Breast epithelium (tissue), 4 donors: Measurements from ENCODE around the gene ADPRS. TPM values are rescaled to one million over a fixed set of nuclear protein-coding genes. Genes with fewer than 3 reads are reported as not detected.
A peak's percentile ranks its signal among the peaks of the same experiment; 100 is the strongest.

Experiments used
- DNase-seq, 2 donors: peaks; one replicate each; pipeline ENCODE4 v3.0.0-alpha.2; 2019; ENCODE audit warnings: low spot score in 2 of 2
- H3K27ac ChIP-seq, 2 donors: fragments of 200-600 bp; sonication (generic) in 1 of 2; one replicate each; pipeline ENCODE4 v1.5.1; 2016 to 2019; ENCODE audit warnings: mild to moderate bottlenecking in 1 of 2
- H3K27me3 ChIP-seq, 2 donors: fragments of 200-600 bp; sonication (generic) in 1 of 2; one replicate each; pipeline versions ENCODE4 v1.5.1 to v1.6.0; 2017 to 2019; ENCODE audit warnings: control low read depth in 1 of 2, mild to moderate bottlenecking in 1 of 2
- H3K36me3 ChIP-seq: fragments of 200-600 bp; one replicate; pipeline ENCODE4 v1.5.1; 2019
- H3K4me1 ChIP-seq, 2 donors: fragments of 200-600 bp; sonication (generic); one replicate each; pipeline ENCODE4 v1.5.1; 2016 to 2019; ENCODE audit warnings: control low read depth in 1 of 2
- H3K4me3 ChIP-seq, 3 donors: fragments of 200-600 bp; sonication (generic); 1 replicate in 2 of 3; 2 replicates in 1 of 3; pipeline ENCODE4 v1.5.1; 2016 to 2019; ENCODE audit warnings: mild to moderate bottlenecking in 3 of 3, moderate library complexity in 2 of 3
- H3K9me3 ChIP-seq, 2 donors: fragments of 200-600 bp; sonication (generic) in 1 of 2; one replicate each; pipeline ENCODE4 v1.5.1; 2016 to 2019; ENCODE audit warnings: control low read depth in 1 of 2
- POLR2A ChIP-seq: fragments of 450-650 bp; IDR thresholded peaks from one replicate; pipeline ENCODE4 v1.6.1; 2016; ENCODE audit warnings: antibody characterized with exemption, mild to moderate bottlenecking, moderate library complexity
- POLR2AphosphoS5 ChIP-seq, 3 donors: sonication (generic); formaldehyde crosslinking; IDR thresholded peaks; one replicate each; pipeline ENCODE4 v1.6.1; 2017; ENCODE audit warnings: antibody characterized with exemption in 3 of 3
- intact Hi-C: fragments of 100-400 bp; cut with DNase I; formaldehyde crosslinking; loops from one replicate; pipeline ENCODE4 v1.15.1; 2023; ENCODE audit warnings: low total_unique reads
- total RNA-seq, 3 donors: library from RNA; depleted of rRNA; stranded (reverse); fragments of >200 nt; gene quantifications; one replicate each; pipeline ENCODE4 v1.1.0, GENCODE V29; 2016
- TF ChIP-seq, protein P1 (sequence below), 3 donors: fragments of 450-650 bp; IDR thresholded peaks; one replicate each; pipeline ENCODE4 v1.5.1; 2016 to 2017; ENCODE audit warnings: antibody characterized with exemption in 3 of 3, mild to moderate bottlenecking in 3 of 3, moderate library complexity in 3 of 3

The ADPRS gene
- total RNA-seq, 3 donors from 2014 or later = 26.2 to 48.7 (median 39.7) TPM

DNA sequence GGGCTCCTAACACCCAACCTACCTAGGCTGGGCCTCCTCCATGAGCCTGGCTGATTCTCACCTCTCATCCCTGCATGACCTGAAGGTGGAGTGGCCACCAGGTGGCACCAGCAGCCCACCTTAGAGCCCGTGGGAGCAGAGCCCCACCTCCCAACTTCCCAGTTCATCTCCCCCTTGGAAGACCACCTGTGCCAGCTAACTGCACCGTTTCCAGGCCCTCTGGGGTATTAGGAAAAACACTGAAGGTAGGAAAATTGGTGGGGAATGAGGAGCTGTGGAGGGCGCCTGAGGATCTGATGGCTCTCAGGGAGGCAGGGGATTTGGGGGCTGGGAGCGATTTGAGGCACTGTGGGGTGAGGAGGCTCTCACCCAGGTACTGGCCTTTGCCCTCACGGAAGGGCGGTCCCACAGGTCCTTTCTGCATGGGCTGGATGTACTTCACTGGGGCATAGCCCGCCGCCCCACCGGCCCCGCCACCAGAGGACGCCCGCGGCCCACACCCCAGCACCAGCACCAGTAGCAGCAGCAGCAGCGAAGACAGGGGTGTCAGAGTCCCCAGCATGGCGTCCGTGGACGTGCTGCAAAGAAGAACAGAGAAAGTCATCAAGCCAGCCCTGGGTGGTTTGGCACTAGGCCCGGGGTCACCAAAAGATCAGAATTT is 11.1 kb downstream of the ADPRS start:
- Histone ChIP-seq H3K27ac (peak overlapping the region in 1 of 2 donors; percentile 15), H3K36me3 (no peaks in the 10 kb centered on the region), H3K4me1 (peaks cover 0 to under 1% of the 10 kb centered on the region in 2 donors), H3K27me3 (no peaks in the 10 kb centered on the region), H3K4me3 (peak overlapping the region in 1 of 3 donors; percentile 39), H3K9me3 (no peaks in the 10 kb centered on the region)
- peak; percentile 64 to 77 for DNase-seq
- intact Hi-C loops = loop anchor here (5.0 kb wide), 2 partner anchors 187 to 1842 kb away; no protein-coding TSS in a partner anchor
- no peak for TF ChIP-seq POLR2A
- TF ChIP-seq POLR2AphosphoS5 (IDR thresholded peaks at IDR 0.05) = peak in 1 of 3 donors; percentile 25
- TF ChIP-seq, protein P1, sequence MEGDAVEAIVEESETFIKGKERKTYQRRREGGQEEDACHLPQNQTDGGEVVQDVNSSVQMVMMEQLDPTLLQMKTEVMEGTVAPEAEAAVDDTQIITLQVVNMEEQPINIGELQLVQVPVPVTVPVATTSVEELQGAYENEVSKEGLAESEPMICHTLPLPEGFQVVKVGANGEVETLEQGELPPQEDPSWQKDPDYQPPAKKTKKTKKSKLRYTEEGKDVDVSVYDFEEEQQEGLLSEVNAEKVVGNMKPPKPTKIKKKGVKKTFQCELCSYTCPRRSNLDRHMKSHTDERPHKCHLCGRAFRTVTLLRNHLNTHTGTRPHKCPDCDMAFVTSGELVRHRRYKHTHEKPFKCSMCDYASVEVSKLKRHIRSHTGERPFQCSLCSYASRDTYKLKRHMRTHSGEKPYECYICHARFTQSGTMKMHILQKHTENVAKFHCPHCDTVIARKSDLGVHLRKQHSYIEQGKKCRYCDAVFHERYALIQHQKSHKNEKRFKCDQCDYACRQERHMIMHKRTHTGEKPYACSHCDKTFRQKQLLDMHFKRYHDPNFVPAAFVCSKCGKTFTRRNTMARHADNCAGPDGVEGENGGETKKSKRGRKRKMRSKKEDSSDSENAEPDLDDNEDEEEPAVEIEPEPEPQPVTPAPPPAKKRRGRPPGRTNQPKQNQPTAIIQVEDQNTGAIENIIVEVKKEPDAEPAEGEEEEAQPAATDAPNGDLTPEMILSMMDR (IDR thresholded peaks at IDR 0.05) = peak; percentile 87 to 92 (median 91)

DNA sequence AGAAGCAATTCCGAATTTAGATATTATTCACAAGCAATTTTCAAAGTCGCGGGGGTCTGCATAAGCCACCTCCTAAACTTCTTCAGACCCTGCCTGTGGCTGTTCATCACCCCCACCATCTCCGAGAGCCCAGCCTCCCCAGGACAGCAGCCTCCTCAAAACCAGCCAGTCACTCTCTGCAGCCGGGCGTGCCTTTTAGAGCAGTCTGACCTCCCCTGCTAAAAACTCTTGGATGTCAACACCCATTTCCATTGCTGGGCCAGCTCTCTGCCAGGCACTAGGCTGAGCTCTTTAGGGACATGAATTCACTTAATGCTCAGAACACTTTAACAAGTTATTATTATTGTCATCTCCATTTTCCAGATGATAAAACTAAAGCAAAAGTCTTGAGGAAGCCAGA is 11.7 kb downstream of the ADPRS start:
- no peaks in the 10 kb centered on the region for H3K9me3 ChIP-seq
- no peak overlapping the region for H3K27ac ChIP-seq
- H3K4me3 ChIP-seq = no peak overlapping the region
- H3K27me3 ChIP-seq = no peaks in the 10 kb centered on the region
- H3K4me1 ChIP-seq = no peaks in the 10 kb centered on the region
- H3K36me3 ChIP-seq = no peaks in the 10 kb centered on the region
- intact Hi-C loops = no loop called here
- no peak for DNase-seq
- TF ChIP-seq POLR2A (no peak), POLR2AphosphoS5 (IDR thresholded peaks at IDR 0.05) (no peak)
- TF ChIP-seq, protein P1 (IDR thresholded peaks at IDR 0.05) = no peak

DNA sequence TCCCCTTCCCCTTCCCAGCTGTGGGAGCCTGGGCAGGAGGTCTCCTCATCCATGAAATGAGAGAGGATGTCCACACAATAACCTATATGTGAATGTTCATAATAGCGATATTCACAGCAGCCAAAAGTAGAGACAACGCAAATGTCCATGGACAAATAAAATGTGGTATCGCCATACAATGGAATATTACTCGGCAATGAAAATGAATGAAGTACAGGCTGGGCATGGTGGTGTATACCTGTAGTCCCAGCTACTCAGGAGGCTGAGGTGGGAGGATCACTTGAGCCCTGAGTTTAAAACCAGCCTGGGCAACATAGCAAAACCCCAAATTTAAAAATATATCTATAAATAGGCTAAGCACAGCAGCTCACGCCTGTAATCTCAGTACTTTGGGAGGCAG is 12.9 kb downstream of the ADPRS start:
- Histone ChIP-seq H3K4me3 (no peak overlapping the region), H3K9me3 (no peaks in the 10 kb centered on the region), H3K4me1 (no peaks in the 10 kb centered on the region), H3K36me3 (no peaks in the 10 kb centered on the region), H3K27ac (no peak overlapping the region), H3K27me3 (no peaks in the 10 kb centered on the region)
- no peak for TF ChIP-seq POLR2A
- no peak for TF ChIP-seq POLR2AphosphoS5 (IDR thresholded peaks at IDR 0.05)
- TF ChIP-seq, protein P1 (IDR thresholded peaks at IDR 0.05) = no peak
- DNase-seq = no peak
- intact Hi-C loops = no loop called here

DNA sequence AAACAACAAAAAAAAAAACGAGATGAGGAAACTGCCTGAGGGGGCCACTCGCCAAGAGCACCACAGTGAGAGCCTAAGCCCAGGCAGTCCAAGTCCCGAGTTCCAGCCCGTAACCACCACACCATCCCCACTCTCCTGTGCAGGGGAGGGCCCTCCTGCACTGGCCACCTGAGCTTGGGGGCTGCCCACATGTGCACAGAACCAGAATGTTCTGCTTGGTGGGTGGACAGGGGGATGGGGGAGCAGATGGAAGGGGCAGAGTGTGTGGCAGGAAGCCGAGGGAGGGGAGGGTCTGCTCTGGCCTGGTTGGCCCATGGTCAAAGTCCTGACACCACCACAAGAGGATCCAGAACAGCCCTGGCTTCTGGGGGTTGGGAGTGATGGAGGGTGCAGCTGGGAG is 17.6 kb downstream of the ADPRS start:
- Histone ChIP-seq H3K27me3 (no peaks in the 10 kb centered on the region), H3K36me3 (no peaks in the 10 kb centered on the region), H3K4me3 (no peak overlapping the region), H3K9me3 (no peaks in the 10 kb centered on the region), H3K4me1 (peaks cover 3 to 10% of the 10 kb centered on the region in 2 donors), H3K27ac (peak overlapping the region; percentile 20 to 89)
- intact Hi-C loops = no loop called here
- no peak for TF ChIP-seq POLR2AphosphoS5 (IDR thresholded peaks at IDR 0.05)
- TF ChIP-seq, protein P1 (IDR thresholded peaks at IDR 0.05) = no peak
- DNase-seq = no peak

DNA sequence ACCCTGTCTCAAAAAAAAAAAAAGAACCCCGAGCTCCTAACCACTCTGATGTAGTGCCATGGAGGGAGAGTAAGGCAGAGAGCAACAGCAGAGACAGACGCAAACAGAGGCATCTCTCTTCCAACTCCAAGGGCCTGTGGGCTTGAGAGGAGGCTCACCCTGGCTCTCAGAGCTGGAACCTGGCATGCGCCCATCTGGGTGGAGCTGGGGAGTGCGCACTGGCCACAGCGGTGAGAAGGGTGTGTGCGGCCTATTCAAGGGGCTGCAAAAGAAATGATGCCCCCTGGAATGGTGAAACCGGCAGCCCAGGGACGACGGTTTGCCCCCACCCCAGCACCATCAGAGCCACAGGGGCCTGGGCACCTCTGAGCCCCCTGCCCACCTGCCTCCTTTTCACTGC is 18.7 kb downstream of the ADPRS start:
- H3K27me3 ChIP-seq = no peaks in the 10 kb centered on the region
- peaks cover 3 to 10% of the 10 kb centered on the region in 2 donors for H3K4me1 ChIP-seq
- intact Hi-C loops = no loop called here
- peak in 1 of 2 donors; percentile 75 for DNase-seq
- H3K4me3 ChIP-seq = no peak overlapping the region
- TF ChIP-seq POLR2AphosphoS5 (IDR thresholded peaks at IDR 0.05) = no peak
- TF ChIP-seq POLR2A = no peak
- TF ChIP-seq, protein P1 (IDR thresholded peaks at IDR 0.05) = no peak
- no peaks in the 10 kb centered on the region for H3K9me3 ChIP-seq
- H3K36me3 ChIP-seq = no peaks in the 10 kb centered on the region
- H3K27ac ChIP-seq = peak overlapping the region; percentile 84 to 89
